Osteoblast (primary cell): ENCODE measurements around the gene FAM222B. TPM values are rescaled to one million over a fixed set of nuclear protein-coding genes. Genes with fewer than 3 reads are reported as not detected.
"Not testable (repeated sequence)": the region's sequence is repeated elsewhere in the genome, so short reads cannot be mapped to it uniquely, and the experiment has no call there.

Source experiments
- DNase-seq: peaks from one replicate; pipeline ENCODE4 v3.0.0; 2011; ENCODE audit warnings: low spot score, mixed read lengths; ENCODE audit not compliant: insufficient read length; ENCODE audit errors: missing footprints
- H2AFZ ChIP-seq: 2 replicates; pipeline ENCODE4 v1.6.0; 2011; ENCODE audit warnings: mild to moderate bottlenecking, low read length
- H3K27ac ChIP-seq: 2 replicates; pipeline ENCODE4 v1.5.1; 2011; ENCODE audit warnings: mild to moderate bottlenecking, low read depth, low read length, moderate library complexity
- H3K27me3 ChIP-seq: 2 replicates; pipeline ENCODE4 v1.6.0; 2012; ENCODE audit warnings: mild to moderate bottlenecking, control low read depth, inconsistent platforms, low read length, moderate library complexity; ENCODE audit not compliant: insufficient read depth
- H3K36me3 ChIP-seq: 2 replicates; pipeline ENCODE4 v1.5.1; 2011; ENCODE audit warnings: mild to moderate bottlenecking, low read length, control low read depth, moderate library complexity; ENCODE audit not compliant: insufficient read depth
- H3K4me1 ChIP-seq: 2 replicates; pipeline ENCODE4 v1.5.1; 2011; ENCODE audit warnings: mild to moderate bottlenecking, low read length, control low read depth, moderate library complexity; ENCODE audit not compliant: insufficient read depth
- H3K4me2 ChIP-seq: 2 replicates; pipeline ENCODE4 v1.6.0; 2011; ENCODE audit warnings: mild to moderate bottlenecking, low read length; ENCODE audit not compliant: insufficient read depth
- H3K4me3 ChIP-seq: fragments of 200-600 bp; sonication (generic); 3 replicates; pipeline ENCODE4 v1.5.1; 2012; ENCODE audit warnings: mild to moderate bottlenecking, low read length, inconsistent platforms; ENCODE audit not compliant: insufficient read depth
- H3K79me2 ChIP-seq: 2 replicates; pipeline ENCODE4 v1.6.0; 2012; ENCODE audit warnings: mild to moderate bottlenecking, low read length, control low read depth, inconsistent platforms; ENCODE audit not compliant: insufficient read depth
- H3K9me3 ChIP-seq: 2 replicates; pipeline ENCODE4 v1.5.1; 2011; ENCODE audit warnings: low read depth, low read length, control low read depth
- H4K20me1 ChIP-seq: 2 replicates; pipeline ENCODE4 v1.6.0; 2012; ENCODE audit warnings: mild to moderate bottlenecking, low read length, control low read depth; ENCODE audit not compliant: insufficient read depth
- total RNA-seq: library from RNA; depleted of rRNA; stranded (reverse); fragments of >200 nt; gene quantifications from 2 replicates; pipeline ENCODE4 v1.2.3, GENCODE V29; 2012
- TF ChIP-seq, protein P1 (sequence below): IDR thresholded peaks from 2 replicates; pipeline ENCODE4 v1.5.1; 2011; ENCODE audit warnings: mild to moderate bottlenecking, low read depth, low read length, moderate library complexity; ENCODE audit errors: extremely low read depth

FAM222B gene
- total RNA-seq, 1 donor = 5.1 TPM

DNA sequence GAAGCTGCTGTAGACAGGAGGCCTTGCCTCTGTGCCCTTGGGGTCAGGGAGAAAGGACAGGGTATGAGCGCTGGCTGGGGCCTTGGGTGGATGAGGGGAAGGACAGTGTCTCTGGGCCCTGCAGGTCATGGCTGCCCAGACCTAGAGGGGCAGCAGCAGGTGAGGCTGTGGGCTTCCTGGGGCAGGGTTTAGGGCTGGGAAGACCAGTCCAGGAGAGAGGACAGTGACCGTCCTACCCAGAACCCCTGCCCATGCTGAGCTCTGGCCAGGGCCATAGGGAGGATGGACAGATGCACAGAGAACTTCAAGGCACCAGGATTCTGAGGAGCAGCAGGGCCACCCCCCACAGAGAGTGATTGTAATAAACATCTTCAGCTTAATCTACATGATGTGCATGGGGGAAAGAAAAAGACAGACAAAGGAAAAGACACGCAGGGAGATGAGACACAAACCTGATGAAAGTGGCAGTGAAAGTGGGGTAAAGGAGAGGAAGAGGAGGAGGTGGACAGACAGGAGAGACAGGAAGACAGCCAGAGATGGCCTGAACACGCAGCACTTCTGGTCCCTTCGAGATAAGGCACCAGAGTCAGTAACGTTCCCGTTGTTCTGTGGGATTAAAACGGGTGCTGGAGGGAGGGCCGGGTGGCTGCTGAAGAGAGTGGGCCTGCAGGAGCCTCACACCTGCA lies 37.4 kb upstream of the FAM222B start:
- H3K79me2 ChIP-seq = no peaks in the 10 kb centered on the region
- no peak overlapping the region for H3K27ac ChIP-seq
- no peak overlapping the region for H3K4me3 ChIP-seq
- no peak overlapping the region for H2AFZ ChIP-seq
- H3K4me1 ChIP-seq = no peaks in the 10 kb centered on the region
- TF ChIP-seq, protein P1, sequence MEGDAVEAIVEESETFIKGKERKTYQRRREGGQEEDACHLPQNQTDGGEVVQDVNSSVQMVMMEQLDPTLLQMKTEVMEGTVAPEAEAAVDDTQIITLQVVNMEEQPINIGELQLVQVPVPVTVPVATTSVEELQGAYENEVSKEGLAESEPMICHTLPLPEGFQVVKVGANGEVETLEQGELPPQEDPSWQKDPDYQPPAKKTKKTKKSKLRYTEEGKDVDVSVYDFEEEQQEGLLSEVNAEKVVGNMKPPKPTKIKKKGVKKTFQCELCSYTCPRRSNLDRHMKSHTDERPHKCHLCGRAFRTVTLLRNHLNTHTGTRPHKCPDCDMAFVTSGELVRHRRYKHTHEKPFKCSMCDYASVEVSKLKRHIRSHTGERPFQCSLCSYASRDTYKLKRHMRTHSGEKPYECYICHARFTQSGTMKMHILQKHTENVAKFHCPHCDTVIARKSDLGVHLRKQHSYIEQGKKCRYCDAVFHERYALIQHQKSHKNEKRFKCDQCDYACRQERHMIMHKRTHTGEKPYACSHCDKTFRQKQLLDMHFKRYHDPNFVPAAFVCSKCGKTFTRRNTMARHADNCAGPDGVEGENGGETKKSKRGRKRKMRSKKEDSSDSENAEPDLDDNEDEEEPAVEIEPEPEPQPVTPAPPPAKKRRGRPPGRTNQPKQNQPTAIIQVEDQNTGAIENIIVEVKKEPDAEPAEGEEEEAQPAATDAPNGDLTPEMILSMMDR = no peak
- no peaks in the 10 kb centered on the region for H3K9me3 ChIP-seq
- peaks cover 33% of the 10 kb centered on the region for H3K36me3 ChIP-seq
- no peaks in the 10 kb centered on the region for H4K20me1 ChIP-seq
- H3K27me3 ChIP-seq = no peaks in the 10 kb centered on the region
- no peak overlapping the region for H3K4me2 ChIP-seq
- peak; percentile 38 for DNase-seq

DNA sequence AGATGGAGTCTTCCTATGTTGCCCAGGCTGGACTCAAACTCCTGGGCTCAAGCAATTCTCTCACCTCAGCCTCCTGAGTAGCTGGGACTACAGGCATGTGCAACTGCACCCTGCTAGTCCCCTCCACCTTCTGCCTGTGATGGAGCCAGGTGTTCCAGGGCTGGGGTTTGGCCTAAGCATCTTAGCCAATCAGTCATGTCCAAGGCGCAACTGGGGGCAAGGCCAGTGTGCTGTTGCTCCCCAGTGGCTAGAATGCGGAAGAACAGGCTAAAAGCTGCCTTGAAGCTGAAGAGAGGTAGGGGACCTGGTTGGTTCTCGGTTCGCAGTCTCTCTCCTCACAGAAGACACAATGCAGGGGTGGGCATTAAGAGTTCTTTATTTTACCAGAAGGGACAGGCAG lies 36.4 kb upstream of the FAM222B start:
- Histone ChIP-seq H3K36me3 (peaks cover 33% of the 10 kb centered on the region), H3K4me1 (no peaks in the 10 kb centered on the region), H3K4me3 (no peak overlapping the region), H3K27me3 (no peaks in the 10 kb centered on the region), H3K27ac (no peak overlapping the region), H3K9me3 (no peaks in the 10 kb centered on the region), H3K4me2 (no peak overlapping the region), H3K79me2 (no peaks in the 10 kb centered on the region), H4K20me1 (no peaks in the 10 kb centered on the region), H2AFZ (no peak overlapping the region)
- peak; percentile 90 for DNase-seq
- TF ChIP-seq, protein P1 = peak; percentile 49

DNA sequence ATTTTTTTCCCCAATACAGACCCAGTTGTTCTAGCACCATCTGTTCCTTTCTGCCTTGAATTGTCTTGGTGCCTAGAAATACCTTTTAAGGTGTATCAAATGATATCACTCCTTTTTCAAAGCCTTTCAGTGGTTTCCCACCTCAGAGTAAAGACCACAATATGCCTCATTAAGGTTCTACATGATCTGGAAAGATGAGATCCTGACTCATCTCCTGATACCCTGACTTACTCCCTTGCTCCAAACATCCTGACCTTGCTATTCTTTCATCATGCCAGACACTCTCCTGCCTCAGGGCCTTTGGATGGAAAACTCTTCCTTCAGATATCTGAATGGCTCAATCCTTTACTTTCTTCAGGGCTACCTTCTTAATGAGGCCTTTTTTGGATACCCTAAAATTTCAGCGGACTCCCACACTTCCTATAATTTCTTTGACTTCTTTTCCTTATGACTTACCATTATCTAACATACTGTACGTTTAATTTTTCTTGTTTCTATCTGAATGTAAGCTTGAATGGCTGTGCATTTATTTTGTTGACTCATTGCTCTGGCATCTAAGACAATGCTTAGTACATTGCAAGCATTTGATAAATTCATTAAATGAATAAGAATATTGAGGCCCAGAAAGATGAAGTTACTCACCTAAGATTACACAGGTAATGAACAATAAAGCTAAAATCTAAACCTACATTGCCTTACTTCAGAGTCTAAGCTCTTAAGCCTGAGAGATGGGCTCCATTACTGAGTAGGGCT lies 35.7 kb upstream of the FAM222B start:
- no peaks in the 10 kb centered on the region for H3K27me3 ChIP-seq
- H3K4me2 ChIP-seq = no peak overlapping the region
- H3K27ac ChIP-seq = no peak overlapping the region
- TF ChIP-seq, protein P1 = no peak
- peak; percentile 42 for DNase-seq
- no peak overlapping the region for H2AFZ ChIP-seq
- no peaks in the 10 kb centered on the region for H4K20me1 ChIP-seq
- no peak overlapping the region for H3K4me3 ChIP-seq
- peaks cover 29% of the 10 kb centered on the region for H3K36me3 ChIP-seq
- H3K9me3 ChIP-seq = no peaks in the 10 kb centered on the region
- H3K4me1 ChIP-seq = no peaks in the 10 kb centered on the region
- no peaks in the 10 kb centered on the region for H3K79me2 ChIP-seq

DNA sequence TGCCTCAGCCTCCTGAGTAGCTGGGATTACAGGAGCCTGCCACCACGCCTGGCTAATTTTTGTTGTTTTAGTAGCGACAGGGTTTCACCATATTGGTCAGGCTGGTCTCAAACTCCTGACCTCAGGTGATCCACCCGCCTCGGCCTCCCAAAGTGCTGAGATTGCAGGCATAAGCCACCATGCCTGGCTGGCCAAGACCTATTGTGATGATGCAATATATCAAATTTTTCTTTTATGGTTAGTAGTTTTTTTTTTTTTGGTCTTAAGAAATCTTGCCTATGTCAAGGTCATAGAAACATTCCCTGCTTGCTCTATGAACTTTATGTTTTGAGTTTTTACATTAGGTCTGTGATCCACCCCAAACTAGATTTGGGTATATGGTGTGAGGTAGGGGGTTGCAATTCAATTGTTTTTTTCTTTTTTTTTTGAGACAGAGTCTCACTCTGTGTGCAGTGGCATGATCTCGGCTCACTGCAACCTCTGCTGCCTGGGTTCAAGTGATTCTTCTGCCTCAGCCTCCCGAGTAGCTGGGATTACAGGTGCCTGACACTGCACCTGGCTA lies 34.6 kb upstream of the FAM222B start:
- not testable (repeated sequence) for H4K20me1 ChIP-seq, H3K27me3 ChIP-seq, H3K79me2 ChIP-seq, H3K4me1 ChIP-seq, H2AFZ ChIP-seq, H3K4me2 ChIP-seq, DNase-seq, H3K27ac ChIP-seq, H3K9me3 ChIP-seq, H3K4me3 ChIP-seq
- peaks cover 19% of the 10 kb centered on the region for H3K36me3 ChIP-seq
